NT2/D1 (cell line): ENCODE results near the gene EPHA5.

ENCODE experiments used
- SUZ12 ChIP-seq: IDR thresholded peaks from 2 replicates; pipeline ENCODE4 v1.6.1; 2011; ENCODE audit not compliant: insufficient read length, insufficient read depth; ENCODE audit errors: extremely low read depth
- ZNF274 ChIP-seq: IDR thresholded peaks from 2 replicates; pipeline ENCODE4 v1.6.1; 2011; ENCODE audit warnings: mild to moderate bottlenecking, low read depth, low read length

DNA sequence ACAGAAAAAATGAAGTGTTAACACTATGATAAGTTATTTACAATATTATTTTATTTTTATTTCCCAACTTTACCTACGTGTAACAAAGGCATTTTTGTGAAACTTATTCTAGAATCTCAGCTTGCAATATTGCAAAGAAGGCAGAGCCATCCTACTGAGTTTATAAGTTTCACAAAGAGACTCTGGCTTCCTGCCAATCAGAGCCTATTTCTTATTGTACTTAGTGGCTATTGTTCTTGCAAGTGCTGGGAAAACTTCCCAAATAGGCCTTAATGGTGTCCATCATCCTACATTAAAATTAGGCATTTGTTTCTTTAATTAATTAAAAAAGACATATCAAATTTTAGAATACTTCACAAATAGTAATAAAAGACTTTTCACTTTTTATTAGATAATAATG, 233.2 kb downstream of the EPHA5 start:
- TF ChIP-seq ZNF274 (no peak), SUZ12 (no peak)
